ENCODE results near the gene UQCRC2.

DNA sequence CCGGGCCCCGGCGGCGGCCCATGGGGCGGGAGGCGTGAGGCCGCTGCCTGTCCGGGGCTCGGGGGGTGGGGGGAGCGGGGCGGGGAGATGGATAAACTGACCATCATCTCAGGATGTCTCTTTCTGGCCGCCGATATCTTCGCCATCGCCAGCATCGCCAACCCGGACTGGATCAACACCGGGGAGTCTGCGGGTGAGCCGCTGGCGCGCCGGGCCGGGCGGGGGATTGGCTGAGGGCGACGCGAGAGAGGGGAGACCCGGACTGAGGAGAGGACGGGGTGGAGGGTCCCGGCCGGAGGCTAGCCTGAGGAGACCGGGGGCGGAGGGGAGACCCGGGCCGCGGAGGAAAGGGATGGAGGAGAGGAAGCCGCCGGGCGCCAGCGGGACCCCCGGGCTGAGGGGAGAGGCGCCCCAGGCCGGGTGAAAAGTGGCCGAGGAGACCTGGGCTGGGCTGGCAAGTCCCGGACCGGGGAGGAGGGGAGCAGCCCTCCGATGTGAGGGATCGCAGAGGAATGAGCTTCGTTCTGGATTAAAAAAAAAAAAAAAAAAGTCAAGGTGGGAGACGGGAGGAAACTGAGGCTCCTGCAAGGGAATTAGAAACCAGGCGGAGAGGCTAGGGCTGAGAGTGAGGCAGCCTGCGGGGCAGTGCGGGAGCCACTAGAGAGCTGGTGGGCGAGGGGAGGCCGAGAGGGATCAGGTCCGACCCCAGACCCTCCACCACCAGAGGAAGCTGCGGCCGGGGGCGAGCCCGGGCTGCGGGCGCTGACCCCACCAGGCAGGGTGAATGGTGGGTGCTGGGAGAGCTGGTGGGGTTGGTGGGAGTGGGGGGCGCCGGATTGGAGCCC lies 55.3 kb downstream of the UQCRC2 start:
- TF ChIP-seq, protein P1, sequence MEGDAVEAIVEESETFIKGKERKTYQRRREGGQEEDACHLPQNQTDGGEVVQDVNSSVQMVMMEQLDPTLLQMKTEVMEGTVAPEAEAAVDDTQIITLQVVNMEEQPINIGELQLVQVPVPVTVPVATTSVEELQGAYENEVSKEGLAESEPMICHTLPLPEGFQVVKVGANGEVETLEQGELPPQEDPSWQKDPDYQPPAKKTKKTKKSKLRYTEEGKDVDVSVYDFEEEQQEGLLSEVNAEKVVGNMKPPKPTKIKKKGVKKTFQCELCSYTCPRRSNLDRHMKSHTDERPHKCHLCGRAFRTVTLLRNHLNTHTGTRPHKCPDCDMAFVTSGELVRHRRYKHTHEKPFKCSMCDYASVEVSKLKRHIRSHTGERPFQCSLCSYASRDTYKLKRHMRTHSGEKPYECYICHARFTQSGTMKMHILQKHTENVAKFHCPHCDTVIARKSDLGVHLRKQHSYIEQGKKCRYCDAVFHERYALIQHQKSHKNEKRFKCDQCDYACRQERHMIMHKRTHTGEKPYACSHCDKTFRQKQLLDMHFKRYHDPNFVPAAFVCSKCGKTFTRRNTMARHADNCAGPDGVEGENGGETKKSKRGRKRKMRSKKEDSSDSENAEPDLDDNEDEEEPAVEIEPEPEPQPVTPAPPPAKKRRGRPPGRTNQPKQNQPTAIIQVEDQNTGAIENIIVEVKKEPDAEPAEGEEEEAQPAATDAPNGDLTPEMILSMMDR (IDR thresholded peaks at IDR 0.05; ENCODE audit: poor library complexity) = no peak
- TF ChIP-seq EZH2 (IDR thresholded peaks at IDR 0.05; ENCODE audit: borderline replicate concordance) (no peak), EZH2phosphoT487 (IDR thresholded peaks at IDR 0.05; ENCODE audit: low read depth, severe bottlenecking, unreplicated experiment) (no peak)

All from hepatocyte (in vitro differentiated cells).